EL (cell line): ENCODE results near the gene COL5A1.
A peak's percentile ranks its signal among the peaks of the same experiment; 100 is the strongest.

ENCODE experiments used
- DNase-seq: peaks from one replicate; pipeline ENCODE4 v3.0.0-alpha.2; 2016

Gene COL5A1

DNA sequence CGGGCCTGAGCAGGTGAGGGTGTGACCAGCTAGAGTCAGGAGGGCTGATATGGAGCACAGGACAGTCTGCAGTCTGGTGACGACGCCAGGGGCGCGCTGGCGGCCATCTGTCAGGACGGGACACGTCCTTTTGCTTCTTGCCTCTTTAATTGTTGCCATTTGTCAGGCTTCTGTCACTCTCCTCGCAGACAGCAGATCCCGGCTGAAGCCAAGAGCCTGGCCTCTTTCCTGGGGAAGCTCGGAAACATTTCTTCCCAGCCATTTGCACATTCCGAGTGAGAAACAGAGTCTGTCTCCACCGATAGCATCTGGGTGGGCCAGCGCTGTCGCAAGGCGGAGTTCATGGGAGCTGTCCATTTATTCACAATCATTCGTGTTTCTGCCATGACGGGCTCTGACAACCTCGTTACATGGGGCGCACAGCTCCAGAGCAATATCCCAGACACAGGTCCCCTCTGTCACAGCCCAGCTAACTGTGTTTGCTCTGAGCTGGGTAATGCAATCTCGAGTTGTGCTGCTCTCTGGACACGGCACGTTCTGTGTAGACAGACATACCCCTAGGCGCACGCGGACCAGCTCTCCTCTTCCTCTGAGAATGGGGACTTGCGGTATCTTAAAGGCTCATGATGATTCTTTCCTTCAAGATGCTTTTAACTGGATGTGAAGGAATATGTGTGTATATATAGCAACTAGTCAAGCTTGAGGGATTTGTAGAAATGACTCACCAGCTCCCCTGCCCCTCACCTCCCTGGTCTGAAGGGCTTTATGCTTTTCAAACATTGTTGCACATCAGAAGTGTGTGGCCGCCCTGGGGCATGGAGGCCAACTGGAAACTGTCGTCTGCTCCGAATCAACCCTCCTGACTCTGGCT is 133.7 kb downstream of the COL5A1 start:
- peak; percentile 76 for DNase-seq

DNA sequence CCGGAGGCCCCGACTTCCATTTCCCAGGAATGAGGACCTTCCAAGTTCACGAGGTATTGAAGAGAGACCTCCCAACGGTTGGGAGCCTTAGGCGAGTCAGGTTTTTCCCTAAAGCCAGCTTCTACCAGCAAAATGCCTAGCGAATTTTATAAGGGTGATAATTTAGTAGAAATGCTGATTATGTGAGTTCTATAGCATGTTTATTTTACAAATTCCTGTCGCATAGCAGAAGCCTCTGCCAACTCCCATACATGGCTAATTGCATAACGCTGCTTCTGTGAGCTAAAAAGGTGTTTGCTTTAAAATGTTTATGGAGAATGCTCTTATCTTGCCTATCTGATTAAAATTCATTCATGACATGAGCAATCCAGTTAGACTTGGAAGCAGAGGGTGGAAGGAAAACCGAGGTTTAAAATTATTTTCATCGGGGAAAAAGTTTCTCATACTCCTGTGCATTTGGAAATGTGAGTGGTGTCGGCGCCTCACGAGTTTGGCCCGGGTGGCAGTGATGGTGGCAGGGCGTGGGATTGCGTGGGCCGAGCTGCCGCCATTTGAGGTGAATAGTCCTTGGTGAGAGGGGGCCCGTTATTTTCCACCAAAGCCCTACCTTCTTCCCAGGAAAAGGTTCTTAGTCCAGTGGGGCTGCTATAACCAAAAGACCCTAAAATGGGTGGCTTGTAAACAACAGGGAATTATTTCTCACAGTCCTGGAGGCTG is 134.6 kb downstream of the COL5A1 start:
- peak; percentile 62 for DNase-seq

DNA sequence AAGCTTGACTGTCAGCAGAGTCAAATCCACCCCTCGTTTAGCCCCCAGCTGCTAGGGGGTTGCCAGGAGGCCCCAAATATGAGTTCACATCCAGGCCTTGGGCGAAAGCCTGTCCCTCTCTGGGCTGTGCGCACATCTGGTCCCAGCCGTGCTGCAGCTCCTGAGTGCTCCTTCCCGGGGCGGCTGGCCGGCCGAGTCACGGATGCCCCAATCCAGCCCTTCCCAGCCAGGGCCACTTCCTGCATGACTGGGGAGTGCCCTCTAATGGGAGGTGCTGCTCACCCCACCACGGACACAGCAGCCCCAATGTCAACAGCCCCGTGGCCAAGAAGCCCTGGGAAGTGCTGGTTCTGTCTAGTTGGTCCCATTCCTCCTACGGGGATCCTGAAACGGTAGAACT is 135.6 kb downstream of the COL5A1 start:
- no peak for DNase-seq

DNA sequence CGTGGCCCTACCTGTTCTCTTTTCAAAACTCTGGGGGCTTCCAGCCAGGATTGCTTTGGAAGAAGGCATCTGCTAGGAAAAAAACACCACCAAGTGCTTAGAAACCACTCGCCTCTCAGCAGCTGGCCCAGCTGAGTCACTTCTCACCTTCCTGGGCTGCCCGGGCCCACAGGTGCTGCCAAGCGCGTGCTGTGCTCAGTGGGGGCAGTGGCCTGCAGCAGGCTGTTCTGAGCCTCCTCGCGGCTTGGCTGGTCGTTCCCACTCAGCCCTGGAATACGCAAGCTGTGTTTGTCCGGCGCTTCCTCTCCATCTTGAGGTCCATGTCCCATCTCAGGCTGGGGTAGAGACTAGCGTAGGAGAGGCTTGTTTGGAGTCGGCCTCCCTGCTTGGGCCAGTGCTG is 136.6 kb downstream of the COL5A1 start:
- no peak for DNase-seq

DNA sequence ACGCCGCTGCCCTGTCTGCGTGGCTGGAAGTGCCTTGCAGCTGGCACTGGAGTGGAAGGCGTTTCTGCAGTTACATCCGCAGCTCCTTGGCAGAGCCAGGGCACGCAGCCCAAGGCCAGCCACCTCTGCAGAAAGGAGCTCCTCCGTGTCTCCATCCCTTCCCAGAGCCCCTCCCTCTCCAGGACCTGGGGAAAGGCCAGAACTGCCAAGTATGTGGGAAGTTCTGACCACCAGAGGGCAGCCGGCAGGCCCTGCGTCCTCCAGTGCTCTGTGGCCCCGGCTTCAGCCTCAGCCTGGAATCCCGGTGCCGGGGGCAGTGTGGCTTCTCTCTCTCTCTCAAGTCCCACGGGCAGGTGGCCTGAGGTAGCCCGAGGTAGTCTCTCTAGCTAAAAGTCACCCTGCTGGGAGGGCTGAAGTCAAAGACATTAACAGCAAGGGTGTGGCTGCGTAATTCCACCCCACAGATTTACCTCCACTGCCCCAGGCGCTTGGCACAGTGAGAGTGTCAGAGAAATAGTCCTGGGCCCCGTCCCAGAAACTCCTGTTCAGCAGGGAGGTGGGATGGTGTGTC is 137.3 kb downstream of the COL5A1 start:
- peak; percentile 23 for DNase-seq

DNA sequence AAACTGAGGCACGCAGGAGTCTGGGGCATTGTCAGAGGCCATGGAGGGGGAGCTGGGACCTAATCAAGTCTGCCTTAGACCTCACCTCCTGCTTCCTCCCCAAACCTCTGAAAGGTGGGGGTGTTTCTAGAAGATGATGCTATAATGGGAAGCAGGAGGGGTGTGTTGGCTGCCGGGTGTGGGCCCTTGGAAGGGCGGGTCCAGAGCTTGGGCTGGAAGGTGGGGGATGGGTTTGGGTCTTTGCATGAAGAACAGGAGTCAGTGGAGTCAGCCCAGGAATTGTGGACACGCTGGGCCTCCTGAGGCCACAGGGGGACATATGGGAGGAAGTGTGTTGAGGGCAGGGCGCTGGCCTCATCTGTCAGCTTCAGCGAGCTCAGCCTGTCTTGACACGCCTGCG is 138.0 kb downstream of the COL5A1 start:
- DNase-seq = no peak

DNA sequence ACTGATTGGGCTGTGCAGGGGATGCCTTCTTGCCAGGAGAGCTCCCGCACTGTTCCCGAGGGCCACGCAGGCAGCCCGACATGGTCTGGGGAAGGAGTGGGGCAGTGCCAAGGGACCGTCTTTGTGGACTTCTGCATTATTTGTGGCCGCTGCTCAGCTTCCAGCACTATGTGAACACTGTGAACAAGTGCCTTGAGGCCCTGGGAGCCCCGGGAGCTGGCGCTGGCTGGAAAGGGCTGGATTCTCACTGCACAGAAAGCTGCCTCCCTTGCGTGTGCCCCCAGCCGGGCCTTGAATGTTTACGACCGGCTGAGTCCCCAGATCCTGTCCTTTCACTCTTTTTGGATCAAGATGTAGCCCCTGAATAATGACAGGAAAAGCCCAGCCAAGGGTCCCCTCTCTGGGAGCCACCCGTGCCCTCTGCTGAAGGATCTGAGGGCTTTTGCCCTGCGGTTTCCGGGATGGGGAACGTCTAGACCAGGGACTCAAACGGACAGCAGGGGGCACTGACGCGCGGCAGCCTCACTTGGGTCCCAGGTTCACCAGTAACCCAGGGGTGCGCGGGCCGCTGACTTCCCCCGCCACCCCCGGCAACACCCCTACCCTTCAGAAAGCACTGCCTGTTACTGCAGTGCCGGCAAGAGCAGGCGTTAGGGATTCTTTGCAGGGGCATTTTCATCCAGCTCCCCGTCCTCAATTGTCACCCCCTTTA is 140.1 kb downstream of the COL5A1 start:
- no peak for DNase-seq

DNA sequence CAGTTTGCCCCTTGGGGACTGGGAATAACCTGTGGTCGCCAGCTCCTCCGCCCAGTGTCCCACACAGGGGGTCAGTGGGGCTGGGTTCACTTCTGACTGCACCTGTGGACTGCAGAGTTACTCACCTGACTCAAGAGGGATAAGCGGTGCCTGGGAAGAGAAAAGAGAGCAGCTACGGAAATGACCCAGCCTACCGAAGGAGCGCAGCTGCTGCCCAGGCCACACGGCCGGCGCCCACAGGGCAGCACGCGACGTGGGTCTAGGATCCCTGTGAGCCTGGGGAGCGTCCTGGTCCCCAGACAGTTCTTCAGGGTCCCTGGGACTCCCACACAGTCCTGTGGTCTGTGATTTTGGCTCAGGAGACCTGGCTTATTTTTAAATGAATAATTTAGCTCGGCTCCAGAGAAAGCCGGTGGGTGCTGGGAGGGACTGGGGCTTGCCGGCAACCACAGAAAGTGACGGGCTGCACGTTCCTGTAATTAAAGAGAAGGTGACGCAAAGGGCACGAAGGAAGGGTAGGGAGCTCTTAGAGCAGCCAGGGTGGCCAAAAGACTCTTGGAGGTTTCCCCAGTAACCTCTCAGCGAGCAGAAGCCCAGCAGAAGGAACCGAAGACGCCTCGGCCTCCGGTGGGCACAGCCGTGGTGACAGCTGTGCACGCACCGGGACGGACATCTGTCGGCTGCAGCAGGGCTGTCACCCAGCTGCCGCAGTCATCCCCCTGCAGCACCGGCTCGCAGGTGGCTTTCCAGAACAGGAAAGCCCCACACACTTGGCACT is 141.5 kb downstream of the COL5A1 start:
- no peak for DNase-seq

DNA sequence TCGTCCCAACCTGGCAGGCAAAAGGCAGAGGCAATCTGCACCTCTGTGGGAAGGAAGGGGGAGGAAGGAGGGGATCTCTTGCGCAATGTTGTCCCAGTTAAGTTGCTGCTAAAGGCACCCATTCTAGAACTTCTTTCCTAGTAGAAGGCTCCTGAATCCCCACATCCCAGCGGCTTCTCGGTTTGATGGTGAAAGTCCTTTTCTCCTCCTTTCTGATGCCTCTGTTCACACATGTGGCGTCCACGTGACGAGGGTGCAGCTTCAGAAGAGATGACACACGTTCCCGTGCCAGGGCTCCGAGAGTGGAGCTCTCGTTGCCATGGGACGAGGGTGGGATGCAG is 142.1 kb downstream of the COL5A1 start:
- no peak for DNase-seq

DNA sequence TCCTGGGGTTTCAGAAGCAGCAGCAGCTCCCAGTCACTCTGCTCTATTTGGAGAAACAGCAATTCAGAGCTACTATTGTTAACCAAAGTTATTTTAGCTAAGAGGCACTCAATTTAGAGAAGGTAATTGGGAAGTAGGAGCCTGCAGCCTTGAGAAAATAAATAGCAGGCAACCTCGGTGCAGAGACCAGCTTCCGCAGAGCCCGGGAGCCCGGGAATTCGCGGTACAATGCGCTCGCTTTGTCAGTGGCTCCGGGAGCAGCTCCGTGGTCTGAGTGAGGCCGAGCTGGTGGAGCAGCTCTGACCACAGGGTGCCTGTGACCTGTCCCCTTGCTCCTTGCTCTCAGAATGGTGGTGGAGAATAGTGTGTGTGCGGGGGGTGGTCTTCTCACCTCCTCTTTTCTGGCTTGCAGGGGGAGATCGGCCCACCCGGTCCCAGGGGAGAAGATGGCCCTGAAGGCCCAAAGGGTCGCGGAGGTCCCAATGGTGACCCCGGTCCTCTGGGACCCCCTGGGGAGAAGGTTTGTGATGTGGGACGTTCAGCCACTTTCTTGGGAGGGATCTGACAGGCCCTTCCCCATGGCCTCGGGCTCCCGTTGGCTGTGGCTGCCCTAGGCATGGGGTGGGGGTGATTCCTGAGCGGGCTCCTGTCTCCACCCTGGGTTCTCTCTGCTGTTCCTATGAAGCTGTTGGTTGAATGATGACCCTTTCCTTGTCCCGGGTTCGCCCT is 143.1 kb downstream of the COL5A1 start:
- no peak for DNase-seq

DNA sequence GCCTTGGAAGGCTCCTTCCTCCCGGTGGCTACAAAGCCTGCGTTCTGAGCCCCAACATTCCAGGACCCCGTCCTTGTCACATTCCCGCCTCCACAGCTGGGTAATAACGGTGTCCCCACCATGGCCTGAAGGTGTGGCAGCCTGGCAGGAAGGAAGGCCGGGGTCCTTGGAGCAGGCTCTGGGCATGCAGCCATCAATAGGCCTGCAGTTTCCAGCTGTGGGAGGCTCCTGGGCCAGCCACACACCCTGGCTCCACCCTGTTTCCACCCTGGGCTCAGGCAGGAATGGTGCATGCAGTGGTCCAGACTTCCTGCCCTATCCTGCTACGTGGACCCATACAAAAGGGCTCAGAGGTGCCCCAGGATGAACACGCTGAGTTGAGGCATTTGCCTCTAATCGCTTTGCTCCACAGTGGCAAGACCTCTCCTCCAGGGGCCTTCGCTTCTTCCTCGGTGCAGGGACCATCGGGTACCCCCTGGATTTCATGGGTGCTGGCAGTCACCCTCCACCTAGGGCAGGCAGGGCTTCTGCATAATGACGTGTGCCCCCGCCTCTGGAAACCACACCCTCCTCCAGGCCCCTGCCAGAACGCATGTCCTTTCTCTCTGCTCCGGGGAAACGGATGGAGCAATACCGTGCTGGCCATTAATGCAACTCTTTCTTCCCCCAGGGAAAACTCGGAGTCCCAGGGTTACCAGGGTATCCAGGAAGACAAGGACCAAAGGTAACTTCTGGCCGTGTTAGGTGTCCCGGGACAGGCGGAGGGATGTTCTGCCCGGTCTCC is 143.9 kb downstream of the COL5A1 start:
- no peak for DNase-seq

DNA sequence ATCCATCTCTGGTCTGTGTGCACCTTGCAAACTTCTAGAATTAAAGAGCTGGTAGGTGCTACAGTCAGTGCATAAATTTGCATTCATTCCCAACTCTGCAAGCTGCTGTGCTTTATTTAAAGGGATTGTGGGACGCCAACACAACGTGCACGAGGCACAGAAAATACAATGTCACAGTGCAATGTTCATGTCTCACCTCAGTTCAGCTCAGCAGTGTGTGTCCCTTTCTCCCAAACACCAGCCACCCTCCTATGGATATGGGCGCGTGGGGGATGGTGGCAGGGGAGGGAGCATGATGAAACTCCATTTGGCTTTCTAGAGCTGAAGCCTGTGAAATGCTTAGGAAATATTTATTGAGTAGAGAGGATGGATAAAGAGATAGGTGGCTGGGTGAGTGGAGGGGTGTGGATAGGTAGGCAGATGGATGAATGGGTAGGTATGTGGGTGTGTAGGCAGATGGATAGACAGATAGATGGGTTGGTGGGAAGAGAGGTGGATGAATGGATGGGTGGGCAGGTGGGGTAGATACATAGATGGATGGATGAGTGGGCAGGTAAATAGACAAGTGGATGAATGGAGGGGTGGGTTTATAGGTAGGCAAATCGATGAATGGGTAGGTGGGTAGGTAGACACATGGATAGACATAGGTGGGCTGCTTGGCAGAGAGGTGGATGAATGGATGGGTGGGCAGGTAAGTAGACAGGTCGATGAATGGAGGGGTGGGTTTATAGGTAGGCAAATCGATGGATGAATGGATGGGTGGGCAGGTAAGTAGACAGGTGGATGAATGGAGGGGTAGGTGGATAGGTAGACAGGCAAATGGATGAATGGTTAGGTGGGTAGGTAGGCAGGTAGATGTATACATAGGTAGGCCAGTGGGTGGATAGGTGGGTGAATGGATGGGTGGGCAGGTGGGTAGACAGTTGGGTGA is 146.3 kb downstream of the COL5A1 start:
- DNase-seq = no peak

DNA sequence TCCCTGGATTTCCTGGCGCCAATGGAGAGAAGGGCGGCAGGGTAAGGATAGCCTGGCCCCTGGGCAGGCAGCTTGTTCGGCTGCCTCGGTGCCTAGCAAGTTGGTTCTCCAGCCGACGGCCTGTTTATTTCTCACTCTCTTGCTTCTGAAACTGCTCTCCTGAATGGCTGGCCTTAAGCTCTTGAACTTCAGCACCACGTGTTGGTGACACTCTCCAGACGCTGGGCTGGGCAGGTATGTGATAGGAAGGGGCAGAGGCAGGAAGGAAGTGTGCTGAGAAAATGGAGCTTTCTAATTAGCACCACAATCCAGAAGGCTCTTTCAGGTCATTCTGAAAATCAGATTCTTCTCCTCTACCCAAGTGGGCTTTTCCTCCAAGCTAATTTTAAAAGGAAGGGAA is 147.6 kb downstream of the COL5A1 start:
- no peak for DNase-seq

DNA sequence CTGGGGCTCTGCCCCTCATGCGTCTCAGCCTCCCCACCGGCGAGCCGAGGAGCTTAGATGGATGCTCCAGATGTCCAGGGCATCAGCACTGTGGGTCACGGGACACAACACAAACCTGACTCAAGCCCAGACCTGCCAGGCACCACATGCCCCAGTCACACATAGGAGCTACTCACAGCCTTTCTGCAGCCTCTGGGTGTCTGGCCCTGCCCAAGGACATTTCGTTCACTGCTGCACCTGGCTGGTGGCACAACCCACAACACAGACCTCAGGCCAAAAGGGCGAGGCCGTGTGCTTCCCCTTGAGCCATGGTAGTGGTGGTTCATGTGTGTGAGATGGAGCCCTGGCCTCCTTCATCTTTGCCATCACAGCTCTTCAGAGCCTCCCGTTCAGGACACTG is 149.4 kb downstream of the COL5A1 start:
- DNase-seq = no peak

DNA sequence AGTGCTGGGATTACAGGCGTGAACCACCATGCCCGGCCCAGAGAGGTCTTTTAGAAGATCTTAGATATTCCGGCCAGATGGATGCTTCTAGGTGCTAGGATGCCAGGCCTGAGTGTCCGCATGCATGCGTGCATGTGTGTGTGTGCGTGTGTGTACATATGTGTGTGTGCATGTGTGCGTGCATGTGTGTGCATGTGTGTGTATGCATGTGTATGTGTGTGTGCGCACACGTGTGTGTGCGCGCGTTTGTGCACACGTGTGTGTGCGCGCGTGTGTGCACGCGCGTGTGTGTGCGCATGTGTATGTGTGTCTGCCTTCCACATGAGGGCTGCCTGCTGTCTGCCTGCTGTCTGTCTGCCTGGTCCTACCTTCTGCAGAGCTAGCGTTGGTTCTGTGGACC is 151.0 kb downstream of the COL5A1 start:
- DNase-seq = no peak

DNA sequence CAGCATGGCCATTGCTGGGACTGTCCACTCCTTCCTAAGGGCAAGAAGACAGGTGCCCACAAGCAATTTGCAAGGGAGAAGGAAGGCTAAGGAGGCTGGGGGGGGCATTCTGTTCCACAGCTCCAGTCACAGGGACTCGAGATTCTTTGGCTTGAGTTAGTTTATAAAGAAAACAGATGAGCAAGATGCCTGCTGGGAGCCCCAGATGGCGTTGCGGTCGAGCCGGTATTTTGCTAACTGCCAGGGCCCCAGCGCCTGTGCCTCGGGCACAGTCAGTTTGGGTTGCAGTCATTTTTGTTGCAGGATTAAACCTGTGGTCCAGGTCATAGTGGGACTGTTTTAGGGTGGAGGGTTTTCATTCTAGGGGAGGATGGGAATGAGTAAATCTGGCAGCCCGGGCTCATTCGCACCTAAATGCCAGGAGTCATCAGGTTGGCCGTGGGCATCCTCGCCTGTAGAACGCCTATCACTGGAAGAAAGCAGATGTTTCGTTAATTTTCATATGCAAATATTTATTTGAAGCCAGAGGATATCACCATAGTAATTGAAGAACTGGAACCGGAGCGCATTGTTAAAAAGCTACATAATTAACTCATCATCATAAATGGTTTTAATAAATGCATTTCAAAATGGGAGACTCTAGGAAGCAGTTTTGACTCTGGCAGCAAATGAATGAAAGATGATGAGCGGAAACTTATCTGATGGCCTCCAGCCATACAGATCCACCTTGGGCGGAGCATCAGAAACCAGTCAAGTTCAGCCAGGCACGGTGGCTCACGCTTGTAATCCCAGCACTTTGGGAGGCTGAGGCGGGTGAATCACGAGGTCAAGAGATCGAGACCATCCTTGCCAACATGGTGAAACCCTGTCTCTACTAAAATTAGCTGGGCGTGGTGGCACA is 151.9 kb downstream of the COL5A1 start:
- DNase-seq = no peak

DNA sequence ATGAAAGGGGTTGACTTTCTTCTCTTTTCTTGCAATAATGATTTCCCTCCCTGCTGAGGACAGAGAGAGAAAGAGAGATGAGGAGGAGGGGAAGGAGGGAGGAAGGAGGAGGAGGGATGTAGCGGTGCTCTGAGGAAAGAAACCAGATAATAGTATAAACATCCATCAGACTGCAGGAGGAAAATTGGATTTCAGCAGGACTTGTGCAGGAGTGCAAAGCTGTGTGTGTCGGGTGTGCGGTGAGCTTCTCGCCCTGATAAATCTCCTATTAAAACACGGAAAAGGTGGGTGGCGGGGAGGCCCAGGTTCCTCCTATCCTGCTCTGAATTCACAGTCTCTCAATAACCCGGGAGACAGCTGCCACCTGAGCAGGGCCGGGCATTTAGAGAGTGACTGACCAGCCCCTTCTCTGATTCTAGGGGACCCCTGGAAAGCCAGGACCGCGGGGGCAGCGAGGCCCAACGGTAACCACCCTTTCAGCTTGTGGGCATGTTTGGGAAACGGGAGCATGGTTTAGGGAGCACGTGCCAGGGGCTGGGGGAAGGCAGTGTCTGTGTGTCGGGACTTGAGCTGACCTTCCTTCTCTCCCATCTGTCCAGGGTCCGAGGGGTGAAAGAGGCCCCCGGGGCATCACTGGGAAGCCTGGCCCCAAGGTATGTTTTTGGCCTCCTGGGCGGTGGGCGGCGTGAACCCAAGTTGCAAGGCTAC is 153.2 kb downstream of the COL5A1 start:
- DNase-seq = no peak

DNA sequence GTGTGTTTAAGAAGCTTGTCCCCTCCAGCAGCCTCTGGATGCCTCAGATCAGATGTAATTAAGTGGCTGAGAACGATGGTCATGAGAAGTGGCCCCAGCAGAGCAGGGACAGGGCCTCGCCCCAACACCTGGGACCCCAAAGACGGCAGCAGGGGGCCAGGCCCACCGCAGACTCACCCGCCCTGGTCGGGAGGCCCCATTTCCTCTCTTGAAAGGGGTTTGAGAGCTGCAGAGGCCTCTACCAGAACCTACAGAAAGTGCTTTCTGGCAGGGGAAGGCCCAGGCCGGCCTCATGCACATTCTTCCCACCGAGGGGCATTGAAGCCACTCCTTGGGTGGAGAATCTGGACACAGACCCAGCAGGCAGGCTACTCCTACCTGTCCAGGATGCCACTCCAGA is 153.8 kb downstream of the COL5A1 start:
- no peak for DNase-seq
